OCI-LY1 (cell line): ENCODE results near the gene BRD4.

ENCODE experiments used
- H2AFZ ChIP-seq: fragments of 200-600 bp; sonication (generic), shearing (Covaris generic); 2 replicates; pipeline ENCODE4 v1.6.0; 2014; ENCODE audit warnings: antibody characterized with exemption, mild to moderate bottlenecking, low read length
- H3F3A ChIP-seq: fragments of 200-600 bp; sonication (generic), shearing (Covaris generic); 2 replicates; pipeline ENCODE4 v1.6.0; 2014; ENCODE audit warnings: mild to moderate bottlenecking, antibody characterized with exemption, low read length, moderate library complexity; ENCODE audit not compliant: insufficient read depth
- H3K27ac ChIP-seq: fragments of 200-600 bp; sonication (generic); 2 replicates; pipeline ENCODE4 v1.5.1; 2014; ENCODE audit warnings: low read length, mixed run types, mild to moderate bottlenecking, low read depth; ENCODE audit not compliant: poor library complexity, severe bottlenecking
- H3K27me3 ChIP-seq: fragments of 200-600 bp; sonication (generic); 2 replicates; pipeline ENCODE4 v1.6.0; 2014; ENCODE audit warnings: antibody characterized with exemption, mild to moderate bottlenecking, low read length, moderate library complexity; ENCODE audit not compliant: insufficient read depth
- H3K36me3 ChIP-seq: fragments of 200-600 bp; sonication (generic); 2 replicates; pipeline ENCODE4 v1.6.1; 2014; ENCODE audit warnings: mild to moderate bottlenecking, antibody characterized with exemption, low read length, moderate library complexity, mixed read lengths; ENCODE audit not compliant: insufficient read depth
- H3K4me1 ChIP-seq: fragments of 200-600 bp; sonication (generic); 2 replicates; pipeline ENCODE4 v1.5.1; 2014; ENCODE audit warnings: mild to moderate bottlenecking, low read length, moderate library complexity; ENCODE audit not compliant: insufficient read depth, severe bottlenecking
- H3K4me2 ChIP-seq: fragments of 200-600 bp; sonication (generic), shearing (Covaris generic); 2 replicates; pipeline ENCODE4 v1.6.1; 2014; ENCODE audit warnings: low read length
- H3K4me3 ChIP-seq: fragments of 200-600 bp; sonication (generic); 2 replicates; pipeline ENCODE4 v1.5.1; 2014; ENCODE audit warnings: low read length, low read depth, mild to moderate bottlenecking, mixed read lengths; ENCODE audit not compliant: poor library complexity, severe bottlenecking
- H3K79me2 ChIP-seq: fragments of 200-600 bp; shearing (Covaris generic); 2 replicates; pipeline ENCODE4 v1.6.1; 2016; ENCODE audit warnings: mixed run types, low read length, mixed read lengths; ENCODE audit not compliant: insufficient read depth
- H3K9ac ChIP-seq: fragments of 200-600 bp; sonication (generic), shearing (Covaris generic); 2 replicates; pipeline ENCODE4 v1.6.1; 2014; ENCODE audit warnings: mild to moderate bottlenecking, low read length, mixed read lengths
- H3K9me2 ChIP-seq: fragments of 200-600 bp; sonication (generic), shearing (Covaris generic); 2 replicates; pipeline ENCODE4 v1.6.1; 2014; ENCODE audit warnings: low read depth, mild to moderate bottlenecking, low read length, mixed read lengths
- H3K9me3 ChIP-seq: fragments of 200-600 bp; shearing (Covaris generic); 2 replicates; pipeline ENCODE4 v1.6.1; 2014; ENCODE audit warnings: low read length, mixed read lengths
- H4K20me1 ChIP-seq: fragments of 200-600 bp; sonication (generic), shearing (Covaris generic); 2 replicates; pipeline ENCODE4 v1.6.0; 2016; ENCODE audit warnings: mild to moderate bottlenecking, low read length; ENCODE audit not compliant: insufficient read depth
- CTCF ChIP-seq: fragments of 200-600 bp; sonication (generic), shearing (Covaris generic); IDR thresholded peaks from 2 replicates; pipeline ENCODE4 v1.5.1; 2017; ENCODE audit warnings: mild to moderate bottlenecking, antibody characterized with exemption, low read length, moderate library complexity, mixed read lengths
- EZH2 ChIP-seq: fragments of 200-600 bp; sonication (generic), shearing (Covaris generic); IDR thresholded peaks from 2 replicates; pipeline ENCODE4 v1.8.0; 2017; ENCODE audit warnings: borderline replicate concordance, mixed run types, mild to moderate bottlenecking, antibody characterized with exemption, low read length, moderate library complexity, mixed read lengths

The BRD4 gene

GRCh38 chr19:15197942-15198341 lies 134.4 kb downstream of the BRD4 start:
- Histone ChIP-seq H3K27ac (no peak overlapping the region), H3K4me3 (no peak overlapping the region), H2AFZ (no peak overlapping the region), H3K36me3 (no peaks in the 10 kb centered on the region), H3K9ac (no peak overlapping the region), H4K20me1 (no peaks in the 10 kb centered on the region), H3K27me3 (no peaks in the 10 kb centered on the region), H3K9me3 (no peaks in the 10 kb centered on the region), H3F3A (no peaks in the 10 kb centered on the region), H3K79me2 (no peaks in the 10 kb centered on the region), H3K4me2 (no peak overlapping the region), H3K9me2 (no peaks in the 10 kb centered on the region), H3K4me1 (no peaks in the 10 kb centered on the region)
- TF ChIP-seq CTCF: no peak
- no peak for TF ChIP-seq EZH2

GRCh38 chr19:15197275-15197941 lies 134.9 kb downstream of the BRD4 start:
- H2AFZ ChIP-seq: no peak overlapping the region
- TF ChIP-seq EZH2 (no peak), CTCF (no peak)
- no peaks in the 10 kb centered on the region for H3K9me3 ChIP-seq
- H3K36me3 ChIP-seq: no peaks in the 10 kb centered on the region
- H3K27ac ChIP-seq: no peak overlapping the region
- H3K9me2 ChIP-seq: no peaks in the 10 kb centered on the region
- H3K79me2 ChIP-seq: no peaks in the 10 kb centered on the region
- no peak overlapping the region for H3K9ac ChIP-seq
- no peaks in the 10 kb centered on the region for H3K27me3 ChIP-seq
- no peaks in the 10 kb centered on the region for H3K4me1 ChIP-seq
- no peaks in the 10 kb centered on the region for H3F3A ChIP-seq
- H3K4me3 ChIP-seq: no peak overlapping the region
- no peaks in the 10 kb centered on the region for H4K20me1 ChIP-seq
- H3K4me2 ChIP-seq: no peak overlapping the region

GRCh38 chr19:15196360-15197005 lies 135.9 kb downstream of the BRD4 start:
- H3K27ac ChIP-seq: no peak overlapping the region
- H3K79me2 ChIP-seq: no peaks in the 10 kb centered on the region
- TF ChIP-seq CTCF: no peak
- TF ChIP-seq EZH2: no peak

More at GRCh38 chr19:15196360-15197005, 135.9 kb downstream of the BRD4 start:
- no peak overlapping the region for H2AFZ ChIP-seq
- no peaks in the 10 kb centered on the region for H4K20me1 ChIP-seq
- no peak overlapping the region for H3K4me2 ChIP-seq
- H3K4me1 ChIP-seq: no peaks in the 10 kb centered on the region
- no peaks in the 10 kb centered on the region for H3K9me2 ChIP-seq
- no peaks in the 10 kb centered on the region for H3K36me3 ChIP-seq
- no peaks in the 10 kb centered on the region for H3K9me3 ChIP-seq
- H3F3A ChIP-seq: no peaks in the 10 kb centered on the region
- no peak overlapping the region for H3K4me3 ChIP-seq
- no peaks in the 10 kb centered on the region for H3K27me3 ChIP-seq
- no peak overlapping the region for H3K9ac ChIP-seq
